ENCODE measurements around the gene SKIDA1.
"Not testable (repeated sequence)": the region's sequence is repeated elsewhere in the genome, so short reads cannot be mapped to it uniquely, and the experiment has no call there.

SKIDA1 gene

GRCh38 chr10:21525367-21526187 is at the start of gene SKIDA1:
Gene SKIDA1, minus strand, starts transcription at chr10:21525682. Its CDS starts 7,860 bp downstream, at chr10:21517822.
- ChIA-PET CTCF (interaction anchor here (1.0 to 1.2 kb wide), 2 partner anchors 9 to 30 kb away, joined by 3 to 4 read pairs; no protein-coding TSS in a partner anchor), POLR2A (no interaction called here)
- no peak for TF ChIP-seq CTCF (IDR thresholded peaks at IDR 0.05; ENCODE audit: control extremely low read depth, extremely low read depth, low read depth, missing control alignments)
- peak; percentile 60 for DNase-seq (ENCODE audit: extremely low spot score)

- POLR2A ChIA-PET; CTCF ChIA-PET; DNase-seq (ENCODE audit: extremely low spot score): not testable (repeated sequence)
These were observed 49.0 kb upstream of the SKIDA1 start for GRCh38 chr10:21574514-21574913.

- no peak for DNase-seq (ENCODE audit: extremely low spot score)
- CTCF ChIA-PET, result no interaction called here
- TF ChIP-seq CTCF (IDR thresholded peaks at IDR 0.05; ENCODE audit: control extremely low read depth, extremely low read depth, low read depth, missing control alignments), result no peak
- POLR2A ChIA-PET, result no interaction called here
These were observed 47.1 kb upstream of the SKIDA1 start for GRCh38 chr10:21572578-21572977.

GRCh38 chr10:21570761-21571521 is 45.5 kb upstream of the SKIDA1 start:
- no peak for TF ChIP-seq CTCF (IDR thresholded peaks at IDR 0.05; ENCODE audit: control extremely low read depth, extremely low read depth, low read depth, missing control alignments)
- POLR2A ChIA-PET, result no interaction called here
- DNase-seq (ENCODE audit: extremely low spot score), result no peak
- CTCF ChIA-PET, result interaction anchor here (1.2 kb wide), 1 partner anchor 12 kb away, joined by 6 read pairs; no protein-coding TSS in a partner anchor

GRCh38 chr10:21558984-21559383 is 33.5 kb upstream of the SKIDA1 start:
- CTCF ChIA-PET, result interaction anchor here (1.1 to 2.1 kb wide), 3 partner anchors 9 to 22 kb away, joined by 4 to 6 read pairs (median 5); no protein-coding TSS in a partner anchor
- POLR2A ChIA-PET; DNase-seq (ENCODE audit: extremely low spot score): not testable (repeated sequence)

GRCh38 chr10:21556527-21556926 is 31.0 kb upstream of the SKIDA1 start:
- DNase-seq (ENCODE audit: extremely low spot score), result no peak
- ChIA-PET CTCF (interaction anchor here (1.0 kb wide), 1 partner anchor 19 kb away, joined by 3 read pairs; no protein-coding TSS in a partner anchor), POLR2A (no interaction called here)
- TF ChIP-seq CTCF (IDR thresholded peaks at IDR 0.05; ENCODE audit: control extremely low read depth, extremely low read depth, low read depth, missing control alignments), result no peak

- POLR2A ChIA-PET, result no interaction called here
- CTCF ChIA-PET, result no interaction called here
- DNase-seq (ENCODE audit: extremely low spot score), result no peak
- TF ChIP-seq CTCF (IDR thresholded peaks at IDR 0.05; ENCODE audit: control extremely low read depth, extremely low read depth, low read depth, missing control alignments), result no peak
These were observed 27.2 kb upstream of the SKIDA1 start for GRCh38 chr10:21552638-21553037.
